Stimulated activated naive B cell treated with anti-CD40 and anti-IgM and Interleukin-4, amounts not matched to agents 10 μg/mL and 1 μg/mL and 100 μg/mL, for 72 hours (primary cell): ENCODE measurements around the gene PRKAR1B.

Source experiments
- ATAC-seq, 2 donors: fragments of 150-1000 bp; cut with Tn5 transposase; replicated peaks; 2 replicates each; pipeline ENCODE4 v1.10.0; 2021; ENCODE audit warnings: moderate library complexity in 1 of 2
- DNase-seq: peaks from one replicate; pipeline ENCODE4 v3.0.0; 2021
- H3K27ac Mint-ChIP-seq: one replicate; pipeline ENCODE4 v1.8.0; 2022; ENCODE audit warnings: mild to moderate bottlenecking, mixed read lengths
- H3K27me3 Mint-ChIP-seq, 2 donors: one replicate each; pipeline ENCODE4 v1.8.0; 2022; ENCODE audit warnings: mixed read lengths in 2 of 2
- H3K36me3 Mint-ChIP-seq, 2 donors: one replicate each; pipeline ENCODE4 v1.8.0; 2022; ENCODE audit warnings: mixed read lengths in 2 of 2, mild to moderate bottlenecking in 1 of 2
- H3K4me1 Mint-ChIP-seq, 2 donors: one replicate each; pipeline ENCODE4 v1.8.0; 2022; ENCODE audit warnings: mixed read lengths in 2 of 2, mild to moderate bottlenecking in 1 of 2
- H3K4me3 Mint-ChIP-seq, 2 donors: one replicate each; pipeline ENCODE4 v1.8.0; 2022; ENCODE audit warnings: mild to moderate bottlenecking in 2 of 2, mixed read lengths in 2 of 2, moderate library complexity in 1 of 2
- H3K9me3 Mint-ChIP-seq, 2 donors: one replicate each; pipeline ENCODE4 v1.8.0; 2022; ENCODE audit warnings: mixed read lengths in 2 of 2, mild to moderate bottlenecking in 1 of 2

Gene PRKAR1B

DNA sequence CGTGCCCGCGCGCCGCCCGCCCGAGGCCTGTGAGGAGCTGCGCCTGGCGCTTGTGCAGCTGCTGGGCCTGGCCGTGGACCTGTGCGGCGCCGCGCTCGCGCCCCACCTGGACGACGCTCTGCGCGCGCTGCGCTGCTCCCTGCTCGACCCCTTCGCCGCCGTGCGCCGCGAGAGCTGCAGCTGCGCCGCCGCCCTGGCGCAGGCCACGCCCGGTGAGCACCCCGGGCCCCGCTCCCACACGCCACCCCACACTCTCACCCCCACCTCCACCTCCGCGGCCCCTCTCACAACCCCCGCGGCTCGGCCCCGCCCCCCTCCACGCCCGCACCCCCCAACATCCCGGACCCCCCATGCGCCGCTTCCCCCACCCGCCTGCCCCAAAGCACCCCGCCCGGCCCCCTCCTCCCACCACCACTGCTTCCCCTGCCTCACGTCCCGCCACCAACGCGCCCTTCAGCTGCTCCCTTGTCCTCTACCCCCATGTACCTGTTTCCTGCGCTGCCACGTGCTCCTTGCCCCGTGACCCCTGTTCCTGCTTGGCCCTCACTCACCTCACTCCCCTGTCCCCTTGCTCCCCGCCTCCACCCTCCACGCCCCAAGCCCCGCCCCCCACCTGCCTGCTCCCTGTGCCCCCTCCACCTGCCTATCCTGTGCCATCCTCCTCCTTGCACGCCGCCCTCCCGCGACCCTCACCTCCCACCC lies at the start of gene PRKAR1B:
Gene PRKAR1B (minus strand): TSS at position 178 of the 702 bp plus-strand sequence. CDS start 15,776 bp downstream, outside the sequence.
- H3K27me3 Mint-ChIP-seq, result no peaks in the 10 kb centered on the region
- peaks cover 38 to 54% of the 10 kb centered on the region in 2 donors for H3K36me3 Mint-ChIP-seq
- peak within 1 kb of the TSS; percentile 86 to 96 for H3K4me3 Mint-ChIP-seq
- peak; percentile 72 to 74 for ATAC-seq
- H3K27ac Mint-ChIP-seq, result peak within 1 kb of the TSS; percentile 96
- peaks cover 30 to 50% of the 10 kb centered on the region in 2 donors for H3K4me1 Mint-ChIP-seq
- H3K9me3 Mint-ChIP-seq, result peaks cover 2 to 8% of the 10 kb centered on the region in 2 donors
- peak; percentile 12 for DNase-seq

- Mint-ChIP-seq H3K4me3 (no peak overlapping the region), H3K4me1 (no peaks in the 10 kb centered on the region), H3K27ac (peak overlapping the region; percentile 56), H3K27me3 (no peaks in the 10 kb centered on the region), H3K36me3 (peaks cover 37 to 44% of the 10 kb centered on the region in 2 donors), H3K9me3 (no peaks in the 10 kb centered on the region)
- no peak for DNase-seq
- ATAC-seq, result no peak
Observed at GRCh38 chr7:776381-776780, 49.3 kb upstream of the PRKAR1B start.

- Mint-ChIP-seq H3K9me3 (no peaks in the 10 kb centered on the region), H3K27ac (no peak overlapping the region), H3K27me3 (no peaks in the 10 kb centered on the region), H3K36me3 (peaks cover 35 to 44% of the 10 kb centered on the region in 2 donors), H3K4me3 (no peak overlapping the region), H3K4me1 (no peaks in the 10 kb centered on the region)
- DNase-seq (peak; percentile 33), ATAC-seq (peak; percentile 77 to 79)
Observed at GRCh38 chr7:774161-775109, 47.4 kb upstream of the PRKAR1B start.

DNA sequence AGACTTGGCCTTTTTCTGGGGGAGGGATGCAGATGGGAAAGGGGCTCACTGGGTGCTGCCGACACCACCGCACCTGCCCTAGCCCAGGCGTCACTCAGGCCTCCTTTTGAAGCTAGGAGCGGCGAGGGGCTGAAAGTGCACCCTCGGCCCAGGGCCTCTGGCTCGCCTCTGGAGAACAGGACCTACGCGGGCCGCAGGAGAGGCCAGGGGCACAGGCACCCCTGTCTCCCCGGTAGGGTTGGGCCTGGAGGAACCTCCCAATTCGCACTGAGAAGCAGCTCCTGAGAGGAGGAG lies 46.5 kb upstream of the PRKAR1B start:
- Mint-ChIP-seq H3K27me3 (no peaks in the 10 kb centered on the region), H3K36me3 (peaks cover 37 to 48% of the 10 kb centered on the region in 2 donors), H3K4me3 (no peak overlapping the region), H3K27ac (no peak overlapping the region), H3K9me3 (no peaks in the 10 kb centered on the region), H3K4me1 (no peaks in the 10 kb centered on the region)
- DNase-seq (no peak), ATAC-seq (no peak)

- Mint-ChIP-seq H3K27ac (no peak overlapping the region), H3K4me1 (no peaks in the 10 kb centered on the region), H3K27me3 (no peaks in the 10 kb centered on the region), H3K9me3 (no peaks in the 10 kb centered on the region), H3K36me3 (peaks cover 38 to 52% of the 10 kb centered on the region in 2 donors), H3K4me3 (no peak overlapping the region)
- no peak for ATAC-seq
- no peak for DNase-seq
Observed at GRCh38 chr7:772861-773621, 46.0 kb upstream of the PRKAR1B start.

- peaks cover 39 to 55% of the 10 kb centered on the region in 2 donors for H3K36me3 Mint-ChIP-seq
- ATAC-seq (no peak), DNase-seq (no peak)
- no peaks in the 10 kb centered on the region for H3K27me3 Mint-ChIP-seq
- peaks cover 0 to 2% of the 10 kb centered on the region in 2 donors for H3K4me1 Mint-ChIP-seq
- H3K4me3 Mint-ChIP-seq, result no peak overlapping the region
- no peak overlapping the region for H3K27ac Mint-ChIP-seq
- no peaks in the 10 kb centered on the region for H3K9me3 Mint-ChIP-seq
Observed at GRCh38 chr7:772392-772791, 45.3 kb upstream of the PRKAR1B start.

DNA sequence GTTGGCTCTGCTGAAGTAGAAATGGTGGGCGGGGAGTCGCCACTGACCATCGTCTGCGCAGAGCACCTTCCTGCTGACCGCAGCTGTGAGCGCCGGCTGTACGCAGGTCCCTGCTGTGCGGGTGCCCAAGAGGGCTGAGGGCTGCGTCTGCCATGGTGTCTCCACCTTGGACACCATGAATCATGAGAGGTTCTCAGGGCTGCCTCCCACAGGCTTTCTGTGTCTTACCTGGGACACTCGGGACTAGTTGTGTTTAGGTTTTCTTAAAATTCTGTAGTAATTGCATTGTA lies 44.9 kb upstream of the PRKAR1B start:
- H3K36me3 Mint-ChIP-seq, result peaks cover 35 to 52% of the 10 kb centered on the region in 2 donors
- no peak for ATAC-seq
- H3K9me3 Mint-ChIP-seq, result no peaks in the 10 kb centered on the region
- no peaks in the 10 kb centered on the region for H3K27me3 Mint-ChIP-seq
- DNase-seq, result no peak
- H3K4me1 Mint-ChIP-seq, result peaks cover 0 to 2% of the 10 kb centered on the region in 2 donors
- no peak overlapping the region for H3K27ac Mint-ChIP-seq
- H3K4me3 Mint-ChIP-seq, result no peak overlapping the region

DNA sequence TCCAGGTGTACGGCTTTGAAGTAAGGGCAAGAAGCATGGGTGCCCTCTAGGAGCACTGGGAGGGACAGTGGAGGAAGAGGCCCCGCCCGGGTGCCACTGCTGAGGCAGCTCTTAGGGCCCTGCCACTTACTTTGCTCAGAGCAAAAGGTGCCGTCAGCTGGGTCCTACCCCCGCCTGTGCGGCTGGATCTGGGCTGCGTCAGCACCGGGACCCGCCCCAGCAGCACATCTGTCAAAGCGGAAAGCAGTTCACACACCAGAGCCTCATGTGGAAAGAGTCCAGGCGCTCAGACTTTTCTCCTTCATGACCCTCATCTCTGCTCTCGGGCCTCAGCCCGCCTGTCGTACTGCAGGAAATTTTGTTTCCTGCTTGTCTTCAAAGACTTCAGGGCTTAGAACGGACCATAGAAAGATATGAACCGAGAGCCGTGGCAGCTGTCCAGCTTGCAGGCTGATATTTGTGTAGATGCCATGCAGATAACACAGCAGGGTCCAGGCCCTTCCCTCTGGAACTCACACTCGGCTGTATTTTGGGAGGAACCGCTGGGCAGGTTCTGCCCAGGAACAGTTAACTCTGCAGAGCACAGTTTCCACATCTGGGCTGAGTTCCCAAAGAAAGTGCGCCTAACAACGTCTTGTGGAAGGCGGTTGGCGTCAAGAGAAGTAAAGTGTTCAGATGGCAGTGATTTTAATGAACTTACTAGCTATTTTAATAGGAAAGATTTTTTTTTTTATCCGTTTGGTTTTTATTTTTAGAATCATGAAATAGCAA lies 44.3 kb upstream of the PRKAR1B start:
- no peak for DNase-seq
- H3K36me3 Mint-ChIP-seq, result peaks cover 36 to 54% of the 10 kb centered on the region in 2 donors
- peaks cover 0 to 2% of the 10 kb centered on the region in 2 donors for H3K4me1 Mint-ChIP-seq
- H3K4me3 Mint-ChIP-seq, result no peak overlapping the region
- H3K27me3 Mint-ChIP-seq, result no peaks in the 10 kb centered on the region
- no peak for ATAC-seq
- H3K9me3 Mint-ChIP-seq, result no peaks in the 10 kb centered on the region
- H3K27ac Mint-ChIP-seq, result no peak overlapping the region

DNA sequence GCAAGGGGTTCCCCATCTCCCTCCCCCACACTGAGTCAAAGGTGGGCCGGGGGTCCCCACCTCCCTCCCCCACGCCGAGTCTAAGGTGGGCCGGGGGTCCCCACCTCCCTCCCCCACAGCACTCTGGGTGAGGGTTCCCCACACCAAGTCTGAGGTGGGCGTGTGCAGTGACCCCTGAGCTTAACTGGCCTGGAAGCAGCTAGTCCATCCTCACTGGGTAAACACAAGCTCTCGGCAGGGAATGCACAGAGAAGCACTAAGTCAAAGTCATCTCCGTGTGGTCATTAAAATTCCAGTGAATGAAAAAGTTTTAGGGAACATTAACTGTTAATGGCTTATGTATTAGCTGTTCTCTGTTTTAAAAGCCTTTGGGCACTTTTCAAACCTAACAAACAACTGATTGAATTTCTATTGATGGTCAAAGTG lies 43.7 kb upstream of the PRKAR1B start:
- Mint-ChIP-seq H3K4me3 (no peak overlapping the region), H3K4me1 (peaks cover 0 to 2% of the 10 kb centered on the region in 2 donors), H3K27me3 (no peaks in the 10 kb centered on the region), H3K27ac (no peak overlapping the region), H3K36me3 (peaks cover 32 to 53% of the 10 kb centered on the region in 2 donors), H3K9me3 (no peaks in the 10 kb centered on the region)
- DNase-seq, result no peak
- ATAC-seq, result no peak

DNA sequence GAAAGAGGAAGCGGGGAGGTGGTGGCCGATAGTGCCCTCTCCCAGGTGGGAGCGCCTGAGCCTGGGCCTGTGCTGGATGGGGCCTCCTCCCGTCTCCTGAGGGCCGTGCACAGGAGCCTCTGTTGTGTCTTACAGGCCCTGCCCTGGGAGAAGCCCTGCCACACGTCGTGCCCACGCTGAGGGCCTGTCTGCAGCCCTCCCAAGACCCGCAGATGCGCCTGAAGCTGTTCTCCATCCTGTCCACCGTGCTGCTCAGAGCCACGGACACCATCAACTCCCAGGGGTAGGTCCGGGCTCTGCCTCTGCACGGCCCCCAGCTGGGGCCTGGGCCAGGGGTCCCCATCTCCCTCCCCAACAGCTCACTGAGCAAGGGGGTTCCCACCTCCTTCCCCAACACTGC lies 43.3 kb upstream of the PRKAR1B start:
- Mint-ChIP-seq H3K36me3 (peaks cover 33 to 53% of the 10 kb centered on the region in 2 donors), H3K27ac (no peak overlapping the region), H3K27me3 (no peaks in the 10 kb centered on the region), H3K4me1 (peaks cover 0 to 2% of the 10 kb centered on the region in 2 donors), H3K9me3 (no peaks in the 10 kb centered on the region), H3K4me3 (no peak overlapping the region)
- DNase-seq (no peak), ATAC-seq (no peak)

DNA sequence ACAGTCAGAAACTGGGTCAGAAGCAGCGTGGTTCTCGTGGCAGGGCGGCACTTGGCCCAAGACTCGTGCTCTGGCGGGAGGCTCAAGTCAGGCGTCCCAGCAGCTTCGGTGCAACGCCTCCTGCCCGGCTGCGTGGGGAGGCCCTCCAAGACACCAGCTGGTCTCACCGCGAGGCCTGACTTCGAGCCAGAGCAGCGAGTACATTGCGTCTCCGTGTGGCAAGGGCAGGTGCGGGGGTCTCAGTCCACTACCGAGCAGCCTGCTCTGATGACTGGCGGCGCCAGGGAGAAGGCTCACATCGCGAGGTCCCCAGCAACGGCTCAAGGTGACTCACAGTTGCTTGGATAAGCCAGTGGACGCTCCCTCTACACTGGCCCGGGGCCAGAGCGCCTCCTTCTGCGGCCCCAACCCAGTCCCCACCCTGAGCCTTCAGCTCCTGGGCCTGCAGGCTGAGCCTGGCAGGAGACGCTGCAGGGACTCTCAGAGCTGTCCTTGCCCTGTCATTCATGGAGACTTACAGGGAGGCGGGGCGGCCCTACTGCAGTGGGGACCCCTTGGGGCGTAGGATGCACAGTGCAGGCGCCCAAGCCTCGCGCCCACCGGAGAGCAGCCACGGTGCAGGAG lies 41.9 kb upstream of the PRKAR1B start:
- DNase-seq (no peak), ATAC-seq (peak in 1 of 2 donors; percentile 38)
- peaks cover 34 to 59% of the 10 kb centered on the region in 2 donors for H3K36me3 Mint-ChIP-seq
- H3K4me3 Mint-ChIP-seq, result no peak overlapping the region
- H3K4me1 Mint-ChIP-seq, result peaks cover 0 to 2% of the 10 kb centered on the region in 2 donors
- no peaks in the 10 kb centered on the region for H3K27me3 Mint-ChIP-seq
- H3K27ac Mint-ChIP-seq, result no peak overlapping the region
- no peaks in the 10 kb centered on the region for H3K9me3 Mint-ChIP-seq

- H3K27me3 Mint-ChIP-seq, result no peaks in the 10 kb centered on the region
- ATAC-seq, result peak in 1 of 2 donors; percentile 33
- peaks cover 0 to 2% of the 10 kb centered on the region in 2 donors for H3K4me1 Mint-ChIP-seq
- no peak overlapping the region for H3K4me3 Mint-ChIP-seq
- no peak for DNase-seq
- peaks cover 41 to 58% of the 10 kb centered on the region in 2 donors for H3K36me3 Mint-ChIP-seq
- no peaks in the 10 kb centered on the region for H3K9me3 Mint-ChIP-seq
- no peak overlapping the region for H3K27ac Mint-ChIP-seq
Observed at GRCh38 chr7:767941-768731, 41.1 kb upstream of the PRKAR1B start.

DNA sequence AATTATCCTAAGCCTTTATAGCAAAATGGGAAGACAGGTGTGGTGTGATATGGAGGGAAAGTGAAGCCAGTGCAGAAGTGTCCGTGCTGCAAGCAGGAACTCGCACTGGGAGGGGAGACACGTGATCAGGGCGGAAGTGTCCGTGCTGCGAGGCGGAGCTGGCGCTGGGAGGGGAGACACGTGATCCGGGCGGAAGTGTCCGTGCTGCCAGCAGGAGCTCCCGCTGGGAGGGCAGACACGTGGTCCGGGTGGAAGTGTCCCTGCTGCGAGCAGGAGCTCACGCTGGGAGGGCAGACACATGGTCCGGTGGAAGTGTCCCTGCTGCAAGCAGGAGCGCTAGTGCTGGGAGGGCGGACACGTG lies 40.5 kb upstream of the PRKAR1B start:
- H3K9me3 Mint-ChIP-seq, result no peaks in the 10 kb centered on the region
- H3K4me3 Mint-ChIP-seq, result no peak overlapping the region
- no peaks in the 10 kb centered on the region for H3K27me3 Mint-ChIP-seq
- peak in 1 of 2 donors; percentile 2 for ATAC-seq
- peaks cover 44 to 60% of the 10 kb centered on the region in 2 donors for H3K36me3 Mint-ChIP-seq
- H3K4me1 Mint-ChIP-seq, result peaks cover 0 to 2% of the 10 kb centered on the region in 2 donors
- no peak for DNase-seq
- no peak overlapping the region for H3K27ac Mint-ChIP-seq
